H1 (cell line): ENCODE data around the gene HPGDS. TPM values are rescaled to one million over a fixed set of nuclear protein-coding genes. Genes with fewer than 3 reads are reported as not detected.

Experiments
- CTCF ChIA-PET: fragments of 300-600 bp; sonication (Branson Sonifier 250); formaldehyde crosslinking; loops from one replicate; lab custom pipeline; 2021; ENCODE audit not compliant: partially characterized antibody; lab: Charles Lee
- POLR2A ChIA-PET: fragments of 300-600 bp; sonication (Branson Sonifier 250); formaldehyde crosslinking; loops from one replicate; lab custom pipeline; 2021; ENCODE audit warnings: inconsistent platforms; ENCODE audit not compliant: partially characterized antibody; lab: Charles Lee
- DNase-seq, 2 experiments: peaks; one replicate each; pipeline versions ENCODE4 v3.0.0 to v3.0.0-alpha.2; 2010 to 2022; ENCODE audit warnings: low spot score in 2 of 2, low read depth in 1 of 2, mixed read lengths in 1 of 2
- FAIRE-seq: peaks from 2 replicates; lab custom pipeline; 2011; peaks lifted over from hg19 to GRCh38; lab: Jason Lieb, UNC
- H2AFZ ChIP-seq: 2 replicates; pipeline ENCODE4 v1.8.1; 2012; ENCODE audit warnings: low read length, inconsistent platforms
- H2AK5ac ChIP-seq: 2 replicates; pipeline ENCODE4 v1.6.1; 2013; ENCODE audit warnings: low read depth, low read length
- H2BK120ac ChIP-seq: replicated peaks from 2 replicates; pipeline ENCODE3; 2013; ENCODE audit warnings: low read depth, low read length, inconsistent platforms
- H2BK12ac ChIP-seq: 2 replicates; pipeline ENCODE4 v1.6.1; 2013; ENCODE audit warnings: low read depth, low read length
- H2BK15ac ChIP-seq: 2 replicates; pipeline ENCODE4 v1.6.1; 2013; ENCODE audit warnings: low read length
- H2BK20ac ChIP-seq: 2 replicates; pipeline ENCODE4 v1.6.1; 2013; ENCODE audit warnings: low read length
- H2BK5ac ChIP-seq: 2 replicates; pipeline ENCODE4 v1.6.1; 2013; ENCODE audit warnings: low read depth, low read length
- H3K14ac ChIP-seq: 2 replicates; pipeline ENCODE4 v1.6.1; 2013; ENCODE audit warnings: inconsistent platforms; ENCODE audit not compliant: insufficient read length
- H3K18ac ChIP-seq: 2 replicates; pipeline ENCODE4 v1.6.1; 2013; ENCODE audit warnings: low read length; ENCODE audit errors: extremely low read depth
- H3K23ac ChIP-seq: 2 replicates; pipeline ENCODE4 v1.6.1; 2013; ENCODE audit warnings: inconsistent platforms; ENCODE audit not compliant: insufficient read length
- H3K23me2 ChIP-seq: 2 replicates; pipeline ENCODE4 v1.6.1; 2013; ENCODE audit warnings: low read depth, low read length
- H3K27ac ChIP-seq: 2 replicates; pipeline ENCODE4 v1.6.1; 2011; ENCODE audit warnings: low read depth, low read length, inconsistent platforms
- H3K27me3 ChIP-seq, 4 experiments: replicated peaks in 1 of 4; 1 replicate in 1 of 4; 2 replicates in 3 of 4; pipeline versions ENCODE4 v1.6.1 to v1.8.1; 2011 to 2013; ENCODE audit warnings: low read length in 3 of 4, mild to moderate bottlenecking in 3 of 4, inconsistent platforms in 2 of 4, mixed read lengths in 2 of 4, moderate library complexity in 1 of 4; ENCODE audit not compliant: control insufficient read depth in 3 of 4, insufficient read depth in 3 of 4; ENCODE audit errors: extremely low read depth in 1 of 4
- H3K36me3 ChIP-seq, 4 experiments: 2 replicates each; pipeline versions ENCODE4 v1.6.1 to v1.8.1; 2011 to 2013; ENCODE audit warnings: mild to moderate bottlenecking in 4 of 4, low read length in 3 of 4, moderate library complexity in 2 of 4, control low read depth in 1 of 4, inconsistent platforms in 1 of 4; ENCODE audit not compliant: insufficient read depth in 4 of 4, control insufficient read depth in 2 of 4
- H3K4ac ChIP-seq: replicated peaks from 2 replicates; pipeline ENCODE3; 2013; ENCODE audit warnings: low read length, low read depth, mixed read lengths, inconsistent platforms; ENCODE audit not compliant: insufficient read length
- H3K4me1 ChIP-seq, 4 experiments: replicated peaks in 1 of 4; 1 replicate in 1 of 4; 2 replicates in 3 of 4; pipeline versions ENCODE4 v1.6.1 to v1.8.1; 2011 to 2013; ENCODE audit warnings: low read length in 3 of 4, inconsistent platforms in 2 of 4, mixed read lengths in 1 of 4; ENCODE audit not compliant: insufficient read depth in 4 of 4, control insufficient read depth in 3 of 4
- H3K4me2 ChIP-seq, 2 experiments: 2 replicates each; pipeline versions ENCODE4 v1.6.1 to v1.8.1; 2011 to 2013; ENCODE audit warnings: low read depth in 2 of 2, low read length in 2 of 2, control low read depth in 1 of 2, inconsistent platforms in 1 of 2, mild to moderate bottlenecking in 1 of 2; ENCODE audit not compliant: insufficient read depth in 1 of 2
- H3K4me3 ChIP-seq, 4 experiments: fragments of 200-600, 300-600 bp in 1 of 4; sonication (generic), shearing (Covaris generic), sonication (Bioruptor Twin) in 1 of 4; 2 replicates each; pipeline versions ENCODE4 v1.5.1 to v1.8.1; 2011 to 2016; ENCODE audit warnings: low read length in 4 of 4, low read depth in 3 of 4, control low read depth in 2 of 4, inconsistent platforms in 2 of 4, mild to moderate bottlenecking in 2 of 4, mixed read lengths in 1 of 4, moderate library complexity in 1 of 4; ENCODE audit not compliant: insufficient read depth in 2 of 4; ENCODE audit errors: extremely low read depth in 1 of 4
- H3K56ac ChIP-seq: replicated peaks from 2 replicates; pipeline ENCODE3; 2013; ENCODE audit warnings: low read depth, mild to moderate bottlenecking, mixed read lengths, low read length, inconsistent platforms; ENCODE audit not compliant: insufficient read length
- H3K79me1 ChIP-seq: 2 replicates; pipeline ENCODE4 v1.6.1; 2013; ENCODE audit warnings: low read depth, low read length, control low read depth
- H3K79me2 ChIP-seq, 2 experiments: 2 replicates each; pipeline versions ENCODE4 v1.6.1 to v1.8.1; 2012 to 2013; ENCODE audit warnings: low read length in 2 of 2, mild to moderate bottlenecking in 2 of 2, inconsistent platforms in 1 of 2; ENCODE audit not compliant: insufficient read depth in 2 of 2, control insufficient read depth in 1 of 2
- H3K9ac ChIP-seq, 4 experiments: replicated peaks in 1 of 4; 1 replicate in 1 of 4; 2 replicates in 3 of 4; pipeline versions ENCODE4 v1.6.1 to v1.8.1; 2011 to 2013; ENCODE audit warnings: low read depth in 3 of 4, low read length in 3 of 4, control low read depth in 2 of 4, mild to moderate bottlenecking in 2 of 4, moderate library complexity in 2 of 4, inconsistent platforms in 1 of 4; ENCODE audit errors: extremely low read depth in 1 of 4
- H3K9me3 ChIP-seq, 2 experiments: 2 replicates each; pipeline versions ENCODE4 v1.6.1 to v1.8.1; 2012 to 2013; ENCODE audit warnings: mild to moderate bottlenecking in 2 of 2, moderate library complexity in 2 of 2, control low read depth in 1 of 2, inconsistent platforms in 1 of 2, low read depth in 1 of 2, low read length in 1 of 2, mixed read lengths in 1 of 2; ENCODE audit not compliant: insufficient read depth in 2 of 2
- H4K20me1 ChIP-seq, 2 experiments: replicated peaks in 1 of 2; 2 replicates each; pipeline versions ENCODE3 to v1.8.1; 2011 to 2013; ENCODE audit warnings: inconsistent platforms in 2 of 2, low read length in 2 of 2, mild to moderate bottlenecking in 1 of 2; ENCODE audit not compliant: insufficient read depth in 2 of 2, control insufficient read depth in 1 of 2
- H4K5ac ChIP-seq: 2 replicates; pipeline ENCODE4 v1.6.1; 2013; ENCODE audit warnings: low read length, low read depth, mixed read lengths, inconsistent platforms; ENCODE audit not compliant: insufficient read length
- H4K8ac ChIP-seq: 2 replicates; pipeline ENCODE4 v1.8.0; 2013; ENCODE audit warnings: mild to moderate bottlenecking, moderate library complexity, low read length, inconsistent platforms; ENCODE audit not compliant: insufficient read depth; ENCODE audit errors: extremely low read depth
- H4K91ac ChIP-seq: replicated peaks from 2 replicates; pipeline ENCODE3; 2013; ENCODE audit warnings: low read length, mixed read lengths, inconsistent platforms; ENCODE audit not compliant: insufficient read length
- BCL11A ChIP-seq, 2 experiments: IDR thresholded peaks; one replicate each; pipeline ENCODE4 v1.6.1; 2011; ENCODE audit warnings: low read depth in 2 of 2, low read length in 2 of 2, mild to moderate bottlenecking in 2 of 2
- CREB1 ChIP-seq: IDR thresholded peaks from 2 replicates; pipeline ENCODE4 v1.6.1; 2012; ENCODE audit warnings: inconsistent platforms
- EZH2 ChIP-seq: fragments of 200-600 bp; sonication (generic); IDR thresholded peaks from 2 replicates; pipeline ENCODE4 v1.7.1; 2012; ENCODE audit warnings: low read depth, mild to moderate bottlenecking, moderate library complexity, low read length, inconsistent platforms; ENCODE audit not compliant: severe bottlenecking
- GABPA ChIP-seq: IDR thresholded peaks from 2 replicates; pipeline ENCODE4 v1.6.1; 2011; ENCODE audit warnings: mild to moderate bottlenecking, low read length, moderate library complexity, borderline replicate concordance; ENCODE audit not compliant: insufficient read depth
- HDAC2 ChIP-seq, 2 experiments: fragments of 300-600 bp in 1 of 2; sonication (generic) in 1 of 2; IDR thresholded peaks; 2 replicates each; pipeline ENCODE4 v1.6.1; 2011 to 2012; ENCODE audit warnings: low read depth in 2 of 2, low read length in 2 of 2, mild to moderate bottlenecking in 2 of 2, moderate library complexity in 2 of 2, borderline replicate concordance in 1 of 2, inconsistent platforms in 1 of 2
- KDM4A ChIP-seq: IDR thresholded peaks from one replicate; pipeline ENCODE4 v1.7.1; 2012; ENCODE audit warnings: low read depth, mild to moderate bottlenecking, moderate library complexity, low read length, inconsistent platforms; ENCODE audit not compliant: severe bottlenecking
- POLR2AphosphoS5 ChIP-seq: IDR thresholded peaks from 2 replicates; pipeline ENCODE4 v1.6.1; 2011; ENCODE audit warnings: low read depth, low read length
- RAD21 ChIP-seq, 2 experiments: IDR thresholded peaks in 1 of 2; conservative IDR thresholded peaks in 1 of 2; 2 replicates each; pipeline ENCODE4 v1.6.1; 2011; ENCODE audit warnings: low read depth in 2 of 2, low read length in 2 of 2, improper control_type of control experiment in 1 of 2, inconsistent platforms in 1 of 2, mild to moderate bottlenecking in 1 of 2, moderate library complexity in 1 of 2
- RNF2 ChIP-seq: fragments of 200-900, 300-1000 bp; sonication (generic); IDR thresholded peaks from 2 replicates; pipeline ENCODE4 v1.7.1; 2016; ENCODE audit warnings: borderline replicate concordance, low read depth, mild to moderate bottlenecking, antibody characterized with exemption, low read length; ENCODE audit not compliant: poor library complexity, severe bottlenecking; ENCODE audit errors: missing control alignments
- SP1 ChIP-seq: IDR thresholded peaks from 2 replicates; pipeline ENCODE4 v1.6.1; 2011; ENCODE audit warnings: low read depth, low read length
- ZNF274 ChIP-seq: IDR thresholded peaks from 2 replicates; pipeline ENCODE4 v1.7.0; 2012; ENCODE audit warnings: low read length, borderline replicate concordance; ENCODE audit errors: extremely low read depth
- WGBS, 2 experiments: shearing (Covaris generic) in 1 of 2; methylation state at CpG; one replicate each; pipeline versions ENCODE4 v1.1.6 to v1.1.7; 2013 to 2015; ENCODE audit warnings: low lambda C conversion rate in 2 of 2, mixed read lengths in 2 of 2, inconsistent platforms in 1 of 2, low coverage in 1 of 2, missing lambda C conversion rate in 1 of 2; ENCODE audit not compliant: insufficient replicate concordance in 2 of 2, insufficient coverage in 1 of 2, insufficient read length in 1 of 2; ENCODE audit errors: extremely low coverage in 1 of 2, missing lambda C conversion rate in 1 of 2; 5-methylcytosine and 5-hydroxymethylcytosine counted together
- polyA plus RNA-seq, 7 experiments: library from polyadenylated mRNA; depleted of rRNA in 3 of 7; stranded (reverse) in 5 of 7; unstranded in 2 of 7; fragments of >200 nt in 5 of 7; fragments of 200-250 nt in 2 of 7; gene quantifications; 1 replicate in 5 of 7; 2 replicates in 1 of 7; 4 replicates in 1 of 7; pipeline versions ENCODE4 v1.2.1 to v1.2.3, GENCODE V29; 2011 to 2013; ENCODE audit warnings: missing spikeins in 2 of 7, mixed read lengths in 2 of 7
- total RNA-seq: library from RNA; stranded (reverse); fragmentation: NEBNext Ultra II Directional; extraction: Animal tissue kit (Norgen Biotek cat#: 25700); gene quantifications from 2 replicates; pipeline ENCODE4 v1.2.1, GENCODE V29; 2021

The HPGDS gene
- total and polyA plus RNA-seq, 2 of the 8 experiments (the other 6 are each of a cell fraction or from before 2014, with no cell fraction given): not detected

- POLR2A ChIA-PET: no interaction called here
- Histone ChIP-seq H4K5ac (no peak overlapping the region), H3K27ac (no peak overlapping the region), H3K23me2 (no peaks in the 10 kb centered on the region), H2BK12ac (no peak overlapping the region), H3K4me3 (no peak overlapping the region), H3K27me3 (no peaks in the 10 kb centered on the region), H3K4me2 (no peak overlapping the region), H3K9ac (no peak overlapping the region), H3K56ac (no peak overlapping the region), H2BK120ac (no peak overlapping the region), H3K23ac (no peak overlapping the region), H2BK5ac (no peak overlapping the region), H3K79me2 (no peaks in the 10 kb centered on the region), H3K4me1 (peaks cover 0 to 2% (median 0%) of the 10 kb centered on the region in 4 experiments; a peak in 1 of 7 replicates), H4K91ac (no peak overlapping the region), H2BK15ac (no peak overlapping the region), H2AK5ac (no peak overlapping the region), H2BK20ac (no peak overlapping the region), H3K18ac (no peak overlapping the region), H2AFZ (no peak overlapping the region), H3K4ac (no peak overlapping the region), H3K79me1 (no peaks in the 10 kb centered on the region), H3K9me3 (no peaks in the 10 kb centered on the region), H3K14ac (no peak overlapping the region), H4K8ac (no peak overlapping the region), H3K36me3 (no peaks in the 10 kb centered on the region), H4K20me1 (no peaks in the 10 kb centered on the region)
- FAIRE-seq: no peak
- CTCF ChIA-PET: no interaction called here
- DNase-seq: no peak
- 90% methylated on average over 4 of the region's 4 CpGs; no CpG with 5 or more reads in 1 of the 2 experiments for WGBS, 2 experiments
- TF ChIP-seq HDAC2 (IDR thresholded peaks at IDR 0.05; ENCODE audit: borderline replicate concordance in 1 of 2, low read depth in 2 of 2, low read length in 2 of 2) (no peak), SP1 (no peak), RAD21 (IDR thresholded peaks at IDR 0.05 in 1 of 2, conservative IDR thresholded peaks at IDR 0.05 in 1 of 2; ENCODE audit: low read depth in 2 of 2, low read length in 2 of 2) (no peak), EZH2 (no peak), BCL11A (IDR thresholded peaks at IDR 0.05; ENCODE audit: low read depth in 2 of 2, low read length in 2 of 2) (no peak), CREB1 (no peak), GABPA (no peak), ZNF274 (no peak), KDM4A (no peak), RNF2 (no peak), POLR2AphosphoS5 (no peak)
Measured at GRCh38 chr4:94364527-94364926, 21.9 kb upstream of the HPGDS start.
